Measurements from ENCODE around the gene PDE4D.

DNA sequence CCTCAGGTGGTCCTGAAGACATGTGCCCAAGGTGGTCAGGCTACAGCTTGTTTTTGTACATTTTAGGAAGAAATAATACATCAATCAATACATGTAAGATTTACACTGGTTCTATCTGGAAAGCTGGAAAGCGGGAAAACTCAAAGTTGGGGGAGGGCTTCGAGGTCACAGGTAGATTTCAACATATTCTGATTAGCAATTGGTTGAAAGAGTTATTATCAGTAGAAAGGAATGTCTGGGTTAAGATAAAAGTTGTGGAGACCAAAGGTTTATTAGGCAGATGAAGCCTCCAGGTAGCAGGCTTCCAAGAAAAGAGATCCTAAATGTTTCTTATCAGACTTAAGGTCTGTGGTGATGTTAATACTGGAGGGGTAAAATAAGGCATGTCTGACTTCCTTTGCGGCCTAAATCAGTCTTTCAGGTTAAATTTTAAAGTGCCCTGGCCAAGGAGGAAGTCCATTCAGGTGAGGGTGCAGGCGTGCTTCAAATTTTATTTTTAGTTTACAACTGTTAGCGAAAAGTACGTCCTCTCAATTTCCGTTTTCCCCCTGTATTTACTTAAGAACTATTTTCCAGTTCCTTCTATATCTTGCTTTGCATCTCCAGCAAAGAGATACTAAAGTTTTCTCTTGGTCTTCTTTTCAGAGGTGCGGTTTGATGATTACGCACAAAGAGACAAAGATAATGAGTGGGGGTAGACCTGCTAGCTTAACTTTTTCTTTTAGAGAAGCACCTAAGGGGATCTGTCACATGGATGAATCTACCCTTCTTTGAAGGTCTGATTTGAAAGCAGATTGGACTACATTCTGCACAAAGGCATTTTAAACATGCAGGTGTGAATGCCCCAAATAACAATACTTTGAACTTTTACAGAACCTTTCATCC is 732.1 kb downstream of the PDE4D start:
- TF ChIP-seq, protein P1, sequence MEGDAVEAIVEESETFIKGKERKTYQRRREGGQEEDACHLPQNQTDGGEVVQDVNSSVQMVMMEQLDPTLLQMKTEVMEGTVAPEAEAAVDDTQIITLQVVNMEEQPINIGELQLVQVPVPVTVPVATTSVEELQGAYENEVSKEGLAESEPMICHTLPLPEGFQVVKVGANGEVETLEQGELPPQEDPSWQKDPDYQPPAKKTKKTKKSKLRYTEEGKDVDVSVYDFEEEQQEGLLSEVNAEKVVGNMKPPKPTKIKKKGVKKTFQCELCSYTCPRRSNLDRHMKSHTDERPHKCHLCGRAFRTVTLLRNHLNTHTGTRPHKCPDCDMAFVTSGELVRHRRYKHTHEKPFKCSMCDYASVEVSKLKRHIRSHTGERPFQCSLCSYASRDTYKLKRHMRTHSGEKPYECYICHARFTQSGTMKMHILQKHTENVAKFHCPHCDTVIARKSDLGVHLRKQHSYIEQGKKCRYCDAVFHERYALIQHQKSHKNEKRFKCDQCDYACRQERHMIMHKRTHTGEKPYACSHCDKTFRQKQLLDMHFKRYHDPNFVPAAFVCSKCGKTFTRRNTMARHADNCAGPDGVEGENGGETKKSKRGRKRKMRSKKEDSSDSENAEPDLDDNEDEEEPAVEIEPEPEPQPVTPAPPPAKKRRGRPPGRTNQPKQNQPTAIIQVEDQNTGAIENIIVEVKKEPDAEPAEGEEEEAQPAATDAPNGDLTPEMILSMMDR (IDR thresholded peaks at IDR 0.05), result no peak
- TF ChIP-seq POLR2A (IDR thresholded peaks at IDR 0.05), result no peak

All from esophagus squamous epithelium (tissue), 4 donors.